Omental fat pad (tissue), 4 donors: ENCODE results near the gene SMARCD2. TPM values are rescaled to one million over a fixed set of nuclear protein-coding genes. Genes with fewer than 3 reads are reported as not detected.
A peak's percentile ranks its signal among the peaks of the same experiment; 100 is the strongest.

Experiments
- ATAC-seq: fragments of 150-250 bp; one replicate; pipeline ENCODE4 v1.9.1; 2016; ENCODE audit warnings: mild to moderate bottlenecking, moderate library complexity; ENCODE audit not compliant: low FRiP score
- DNase-seq: peaks from one replicate; pipeline ENCODE4 v3.0.0-alpha.2; 2019; ENCODE audit warnings: low spot score
- CTCF ChIP-seq, 3 donors: fragments of 450-650 bp; IDR thresholded peaks; one replicate each; pipeline ENCODE4 v1.5.1; 2016 to 2017; ENCODE audit warnings: antibody characterized with exemption in 3 of 3, mild to moderate bottlenecking in 3 of 3, moderate library complexity in 2 of 3
- total RNA-seq, 4 donors: library from RNA; depleted of rRNA; stranded (reverse); fragments of >200 nt; gene quantifications; one replicate each; pipeline ENCODE4 v1.1.0, GENCODE V29; 2016

Gene SMARCD2
- total RNA-seq, 4 donors from 2014 or later, result 77.5 to 246 (median 109) TPM

- TF ChIP-seq CTCF (IDR thresholded peaks at IDR 0.05), result no peak
- ATAC-seq (no peak), DNase-seq (peak; percentile 31)
Measured at GRCh38 chr17:63841350-63842172, 924 bp downstream of the SMARCD2 start.

GRCh38 chr17:63840591-63841349 lies 1.7 kb downstream of the SMARCD2 start:
- TF ChIP-seq CTCF (IDR thresholded peaks at IDR 0.05), result no peak
- ATAC-seq, result no peak
- DNase-seq, result no peak

GRCh38 chr17:63838631-63839171 lies 3.8 kb downstream of the SMARCD2 start:
- TF ChIP-seq CTCF (IDR thresholded peaks at IDR 0.05), result no peak
- ATAC-seq, result peak; percentile 31
- peak; percentile 65 for DNase-seq

GRCh38 chr17:63837962-63838600 lies 4.4 kb downstream of the SMARCD2 start:
- no peak for DNase-seq
- TF ChIP-seq CTCF (IDR thresholded peaks at IDR 0.05), result no peak
- ATAC-seq, result no peak

- DNase-seq (no peak), ATAC-seq (no peak)
- TF ChIP-seq CTCF (IDR thresholded peaks at IDR 0.05), result no peak
Measured at GRCh38 chr17:63837480-63837879, 5.0 kb downstream of the SMARCD2 start.

GRCh38 chr17:63836811-63837210 lies 5.7 kb downstream of the SMARCD2 start:
- ATAC-seq (no peak), DNase-seq (no peak)
- TF ChIP-seq CTCF (IDR thresholded peaks at IDR 0.05), result no peak
